PC-3 (cell line): ENCODE data around the gene CYP1B1. TPM values are rescaled to one million over a fixed set of nuclear protein-coding genes. Genes with fewer than 3 reads are reported as not detected.

Experiments
- ATAC-seq: fragments of 200-7000 bp; cut with Tn5 transposase; 2 replicates; pipeline ENCODE4 v1.9.1; 2020; ENCODE audit warnings: mild to moderate bottlenecking, moderate library complexity
- BruUV-seq: library from RNA; stranded (reverse); fragments of 400-500 nt; replicated peaks from 2 replicates; lab custom pipeline; 2021; lab: Mats Ljungman, UMichigan
- CTCF ChIA-PET: fragments of 300-600 bp; sonication (Branson Sonifier 250); formaldehyde crosslinking; loops from one replicate; lab custom pipeline; 2022; ENCODE audit warnings: antibody characterized with exemption; lab: Charles Lee
- POLR2A ChIA-PET: fragments of 300-600 bp; sonication (Branson Sonifier 250); formaldehyde crosslinking; loops from one replicate; lab custom pipeline; 2022; ENCODE audit warnings: antibody characterized with exemption; ENCODE audit not compliant: unreplicated experiment; lab: Charles Lee
- DNase-seq: peaks from one replicate; pipeline ENCODE4 v3.0.0-alpha.2; 2015
- H2AFZ ChIP-seq: fragments of 300-600 bp; sonication (generic); 2 replicates; pipeline ENCODE4 v1.6.0; 2016; ENCODE audit warnings: antibody characterized with exemption, low read length
- H3F3A ChIP-seq: fragments of 300-600 bp; sonication (generic); one replicate; pipeline ENCODE4 v1.6.0; 2017; ENCODE audit warnings: antibody characterized with exemption, low read length, control low read depth, mild to moderate bottlenecking; ENCODE audit not compliant: unreplicated experiment
- H3K27ac ChIP-seq: fragments of 300-600 bp; sonication (generic); 2 replicates; pipeline ENCODE4 v1.5.1; 2016; ENCODE audit warnings: mild to moderate bottlenecking, low read length
- H3K27me3 ChIP-seq: fragments of 300-600 bp; sonication (generic); 2 replicates; pipeline ENCODE4 v1.6.1; 2016; ENCODE audit warnings: low read length, mixed read lengths
- H3K36me3 ChIP-seq: fragments of 300-600 bp; sonication (generic); 2 replicates; pipeline ENCODE4 v1.6.1; 2016; ENCODE audit warnings: low read depth, mixed run types, low read length, mixed read lengths
- H3K4me1 ChIP-seq: fragments of 300-600 bp; sonication (generic); 2 replicates; pipeline ENCODE4 v1.5.1; 2016; ENCODE audit warnings: low read length; ENCODE audit not compliant: insufficient read depth
- H3K4me2 ChIP-seq: fragments of 300-600 bp; sonication (generic); 2 replicates; pipeline ENCODE4 v1.6.0; 2016; ENCODE audit warnings: low read length
- H3K4me3 ChIP-seq: fragments of 300-600 bp; sonication (generic); 2 replicates; pipeline ENCODE4 v1.5.1; 2016; ENCODE audit warnings: mild to moderate bottlenecking, low read length, mixed read lengths
- H3K79me2 ChIP-seq: fragments of 300-600 bp; sonication (generic); 2 replicates; pipeline ENCODE4 v1.6.1; 2017; ENCODE audit warnings: low read length, mixed read lengths
- H3K9ac ChIP-seq: fragments of 300-600 bp; sonication (generic); 2 replicates; pipeline ENCODE4 v1.6.0; 2016; ENCODE audit warnings: mild to moderate bottlenecking, low read length
- H3K9me2 ChIP-seq: fragments of 300-600 bp; sonication (generic); replicated peaks from 2 replicates; pipeline ENCODE4 v1.6.1; 2016; ENCODE audit warnings: mixed run types, low read length, mixed read lengths
- H3K9me3 ChIP-seq: fragments of 300-600 bp; sonication (generic); 2 replicates; pipeline ENCODE4 v1.6.1; 2016; ENCODE audit warnings: low read length, mixed read lengths
- H4K20me1 ChIP-seq: fragments of 300-600 bp; sonication (generic); 2 replicates; pipeline ENCODE4 v1.6.1; 2016; ENCODE audit warnings: low read length, mixed read lengths
- CTCF ChIP-seq: fragments of 300-600 bp; sonication (generic); conservative IDR thresholded peaks from 2 replicates; pipeline ENCODE4 v1.5.1; 2017; ENCODE audit warnings: antibody characterized with exemption, low read depth, mild to moderate bottlenecking, low read length
- EZH2 ChIP-seq: fragments of 300-600 bp; sonication (generic); IDR thresholded peaks from one replicate; pipeline ENCODE4 v1.6.1; 2017; ENCODE audit warnings: antibody characterized with exemption, mild to moderate bottlenecking, low read length; ENCODE audit not compliant: unreplicated experiment
- EZH2phosphoT487 ChIP-seq: fragments of 300-600 bp; sonication (generic); IDR thresholded peaks from 2 replicates; pipeline ENCODE4 v1.6.1; 2018; ENCODE audit warnings: mild to moderate bottlenecking, antibody characterized with exemption, low read length, borderline replicate concordance
- intact Hi-C: fragments of 100-400 bp; cut with micrococcal nuclease; formaldehyde crosslinking; loops from 2 replicates; pipeline ENCODE4 v1.9.0; 2023
- total RNA-seq: library from RNA; depleted of rRNA; stranded (reverse); fragments of >200 nt; gene quantifications from 2 replicates; pipeline ENCODE4 v1.2.3, GENCODE V29; 2014

Gene CYP1B1
- total RNA-seq, 1 experiment from 2014 or later: 37.2 TPM

DNA sequence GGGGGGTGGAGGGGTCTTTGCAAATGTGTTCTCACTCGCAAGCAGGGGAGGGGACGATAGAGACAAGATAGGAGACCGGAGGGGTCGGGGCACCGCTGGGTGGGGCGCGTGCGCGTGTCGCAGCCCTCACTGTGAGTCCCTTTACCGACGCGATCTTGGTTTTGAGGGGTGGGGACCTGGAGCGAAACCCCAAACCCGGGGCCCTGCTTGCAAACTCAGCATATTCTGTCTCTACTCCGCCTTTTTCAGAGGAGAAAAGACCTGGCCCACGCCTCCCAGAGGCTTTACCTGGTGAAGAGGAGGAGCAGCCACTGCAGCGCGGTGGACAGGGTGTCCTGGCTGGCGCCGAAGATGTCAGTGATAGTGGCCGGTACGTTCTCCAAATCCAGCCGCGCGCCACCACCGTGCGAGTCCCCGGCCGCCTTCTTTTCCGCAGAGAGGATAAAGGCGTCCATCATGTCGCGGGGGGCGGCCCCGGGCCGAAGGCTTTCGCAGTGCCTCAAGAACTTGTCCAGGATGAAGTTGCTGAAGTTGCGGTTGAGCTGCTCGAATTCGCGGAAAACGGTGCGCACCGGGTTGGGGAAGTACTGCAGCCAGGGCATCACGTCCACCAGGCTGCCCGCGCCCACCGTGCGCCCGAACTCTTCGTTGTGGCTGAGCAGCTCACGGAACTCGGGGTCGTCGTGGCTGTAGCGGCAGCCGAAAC lies 1.7 kb downstream of the CYP1B1 start:
- Histone ChIP-seq H3K79me2 (peaks cover 52% of the 10 kb centered on the region), H3F3A (no peaks in the 10 kb centered on the region), H3K27me3 (peaks cover 34% of the 10 kb centered on the region), H2AFZ (peak overlapping the region; percentile 34), H3K9me2 (no peaks in the 10 kb centered on the region), H3K36me3 (no peaks in the 10 kb centered on the region), H3K27ac (peak overlapping the region; percentile 85), H3K9ac (peak overlapping the region; percentile 90), H3K4me1 (peaks cover 27% of the 10 kb centered on the region), H3K4me3 (peak overlapping the region; percentile 69), H3K4me2 (peak overlapping the region; percentile 83), H3K9me3 (no peaks in the 10 kb centered on the region), H4K20me1 (no peaks in the 10 kb centered on the region)
- POLR2A ChIA-PET: interaction anchor here (0.7 kb wide), 1 partner anchor 40 kb away, joined by 3 read pairs; no protein-coding TSS in a partner anchor
- DNase-seq: peak; percentile 22
- CTCF ChIA-PET: no interaction called here
- BruUV-seq: no TSS peak
- no peak for ATAC-seq
- no peak; the same call in 1 of the 2 replicates for TF ChIP-seq EZH2phosphoT487
- TF ChIP-seq CTCF: no peak
- TF ChIP-seq EZH2: no peak
- intact Hi-C loops: no loop called here

DNA sequence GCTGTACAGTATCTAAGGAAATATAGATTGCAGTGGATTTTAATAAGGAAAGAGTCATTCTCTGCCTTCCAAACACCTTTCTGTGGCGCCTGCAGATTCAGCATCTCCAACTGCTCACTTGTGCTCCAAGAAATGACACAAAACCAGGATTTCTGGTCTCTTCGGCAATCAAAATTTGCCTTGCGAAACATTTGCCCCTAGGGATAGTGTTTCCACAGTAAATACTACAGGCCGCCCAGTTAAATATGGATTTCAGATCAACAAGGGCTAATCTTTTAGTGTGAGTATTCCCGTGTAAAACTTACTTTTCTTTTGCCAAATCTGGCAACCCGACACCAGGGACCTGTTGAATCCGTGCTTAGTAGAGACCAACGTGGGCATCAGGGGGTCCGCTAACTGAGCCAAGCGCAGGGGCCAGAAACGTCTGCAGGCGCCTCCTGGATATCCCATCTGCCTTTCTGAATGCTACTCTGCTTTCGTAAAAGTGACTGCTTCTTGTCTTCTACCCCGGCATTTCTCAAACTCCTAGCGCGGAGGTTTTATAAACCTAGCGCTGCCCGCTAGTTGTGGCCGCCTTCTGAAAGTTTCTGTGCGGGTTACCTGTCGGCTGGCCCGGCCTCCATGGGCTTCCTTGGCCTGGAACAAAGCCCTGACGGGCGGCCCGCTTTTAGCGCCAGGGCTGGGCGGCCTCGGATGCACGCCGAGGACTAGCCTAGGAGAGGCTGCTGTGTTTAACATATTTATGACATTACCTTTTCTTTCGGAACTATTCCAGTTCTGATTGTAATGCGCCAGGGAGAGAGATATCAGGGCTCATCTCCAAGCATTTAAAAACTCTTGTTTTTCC lies 2.5 kb downstream of the CYP1B1 start:
- H3K9me2 ChIP-seq: no peaks in the 10 kb centered on the region
- TSS peak; percentile 14 for BruUV-seq
- peak overlapping the region; percentile 34 for H2AFZ ChIP-seq
- peaks cover 27% of the 10 kb centered on the region for H3K4me1 ChIP-seq
- H3K4me3 ChIP-seq: peak overlapping the region; percentile 69
- intact Hi-C loops: no loop called here
- peaks cover 52% of the 10 kb centered on the region for H3K79me2 ChIP-seq
- 0 out of 2 replicates have a peak, but pooled peaks have one; percentile 6 for ATAC-seq
- peak overlapping the region; percentile 90 for H3K9ac ChIP-seq
- H3K27me3 ChIP-seq: peaks cover 34% of the 10 kb centered on the region
- TF ChIP-seq EZH2 (no peak), CTCF (no peak), EZH2phosphoT487 (no peak)
- H3K9me3 ChIP-seq: no peaks in the 10 kb centered on the region
- POLR2A ChIA-PET: no interaction called here
- H3K4me2 ChIP-seq: peak overlapping the region; percentile 83
- no peaks in the 10 kb centered on the region for H4K20me1 ChIP-seq
- peak; percentile 36 for DNase-seq
- CTCF ChIA-PET: no interaction called here
- H3K36me3 ChIP-seq: no peaks in the 10 kb centered on the region
- H3K27ac ChIP-seq: peak overlapping the region; percentile 85
- no peaks in the 10 kb centered on the region for H3F3A ChIP-seq
